Muscle of back (tissue), 13 donors: Measurements from ENCODE around the gene FCN3. TPM values are rescaled to one million over a fixed set of nuclear protein-coding genes. Genes with fewer than 3 reads are reported as not detected.
"Not testable (repeated sequence)": the region's sequence is repeated elsewhere in the genome, so short reads cannot be mapped to it uniquely, and the experiment has no call there.

ENCODE experiments used
- DNase-seq, 3 donors: peaks; one replicate each; pipeline versions ENCODE4 v3.0.0 to v3.0.0-alpha.2; 2013
- long read RNA-seq, 9 donors: transcript quantifications; one replicate each; lab custom pipeline, GENCODE V29; 2026
- polyA plus RNA-seq, 10 donors: library from polyadenylated mRNA; unstranded; fragments of 120-200 nt; gene quantifications; one replicate each; pipeline ENCODE4 v1.2.1, GENCODE V29; 2013; ENCODE audit not compliant: insufficient read length in 10 of 10

FCN3 gene
- polyA plus RNA-seq, result under 1 TPM in 9 of 10 donors, not detected in 1; 0.25 to 0.99 (median 0.45) TPM
- long read RNA-seq, donor 1, result 0 reads
- long read RNA-seq, donor 2, result 0 reads
- long read RNA-seq, donor 3, result 0 reads
- long read RNA-seq, donor 4, result 0 reads
- long read RNA-seq, donor 5, result 0 reads
- long read RNA-seq, donor 6, result 0 reads
- long read RNA-seq, donor 7, partial matches to known transcripts, result 0 of 2 reads
- long read RNA-seq, donor 7, other reads (novel, unspliced or antisense), result 0 of 2 reads
- long read RNA-seq, donor 8, result 0 reads
- long read RNA-seq, donor 9, partial matches to known transcripts, result 0 of 1 reads
- long read RNA-seq, donor 9, other reads (novel, unspliced or antisense), result 0 of 1 reads

GRCh38 chr1:27374362-27375086 lies at the start of gene FCN3:
Gene FCN3 (minus strand): TSS chr1:27374824. CDS start chr1:27374818, 6 bp downstream.
- no peak for DNase-seq

GRCh38 chr1:27423709-27424108 lies 49.1 kb upstream of the FCN3 start:
- no peak for DNase-seq

- peak; percentile 87 to 94 (median 90) for DNase-seq
These were observed 43.9 kb upstream of the FCN3 start for GRCh38 chr1:27418326-27419185.

GRCh38 chr1:27417713-27418112 lies 43.1 kb upstream of the FCN3 start:
- peak in 1 of 3 donors; percentile 61 for DNase-seq

GRCh38 chr1:27416387-27417111 lies 41.9 kb upstream of the FCN3 start:
- peak in 1 of 3 donors; percentile 56 for DNase-seq

- DNase-seq, result no peak
These were observed 39.5 kb upstream of the FCN3 start for GRCh38 chr1:27414091-27414490.

- DNase-seq, result no peak
These were observed 38.4 kb upstream of the FCN3 start for GRCh38 chr1:27413004-27413403.

GRCh38 chr1:27412502-27412901 lies 37.9 kb upstream of the FCN3 start:
- no peak for DNase-seq

- no peak for DNase-seq
These were observed 36.1 kb upstream of the FCN3 start for GRCh38 chr1:27410709-27411108.

- no peak for DNase-seq
These were observed 35.0 kb upstream of the FCN3 start for GRCh38 chr1:27409669-27410068.

GRCh38 chr1:27408151-27408550 lies 33.5 kb upstream of the FCN3 start:
- no peak for DNase-seq

GRCh38 chr1:27406791-27407190 lies 32.2 kb upstream of the FCN3 start:
- not testable (repeated sequence) for DNase-seq

- no peak for DNase-seq
These were observed 31.7 kb upstream of the FCN3 start for GRCh38 chr1:27406362-27406680.

- DNase-seq, result not testable (repeated sequence)
These were observed 31.2 kb upstream of the FCN3 start for GRCh38 chr1:27405598-27406361.

GRCh38 chr1:27405074-27405473 lies 30.4 kb upstream of the FCN3 start:
- DNase-seq, result peak in 2 of 3 donors; percentile 63 to 67

- no peak for DNase-seq
These were observed 29.3 kb upstream of the FCN3 start for GRCh38 chr1:27403931-27404330.

GRCh38 chr1:27403065-27403726 lies 28.6 kb upstream of the FCN3 start:
- DNase-seq, result peak; percentile 73 to 92 (median 80)

- peak in 2 of 3 donors; percentile 45 to 79 for DNase-seq
These were observed 27.7 kb upstream of the FCN3 start for GRCh38 chr1:27402349-27402754.

- DNase-seq, result no peak
These were observed 26.3 kb upstream of the FCN3 start for GRCh38 chr1:27400963-27401341.
